ENCODE results near the gene FOXN3.

Gene FOXN3, protein sequence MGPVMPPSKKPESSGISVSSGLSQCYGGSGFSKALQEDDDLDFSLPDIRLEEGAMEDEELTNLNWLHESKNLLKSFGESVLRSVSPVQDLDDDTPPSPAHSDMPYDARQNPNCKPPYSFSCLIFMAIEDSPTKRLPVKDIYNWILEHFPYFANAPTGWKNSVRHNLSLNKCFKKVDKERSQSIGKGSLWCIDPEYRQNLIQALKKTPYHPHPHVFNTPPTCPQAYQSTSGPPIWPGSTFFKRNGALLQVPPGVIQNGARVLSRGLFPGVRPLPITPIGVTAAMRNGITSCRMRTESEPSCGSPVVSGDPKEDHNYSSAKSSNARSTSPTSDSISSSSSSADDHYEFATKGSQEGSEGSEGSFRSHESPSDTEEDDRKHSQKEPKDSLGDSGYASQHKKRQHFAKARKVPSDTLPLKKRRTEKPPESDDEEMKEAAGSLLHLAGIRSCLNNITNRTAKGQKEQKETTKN

DNA sequence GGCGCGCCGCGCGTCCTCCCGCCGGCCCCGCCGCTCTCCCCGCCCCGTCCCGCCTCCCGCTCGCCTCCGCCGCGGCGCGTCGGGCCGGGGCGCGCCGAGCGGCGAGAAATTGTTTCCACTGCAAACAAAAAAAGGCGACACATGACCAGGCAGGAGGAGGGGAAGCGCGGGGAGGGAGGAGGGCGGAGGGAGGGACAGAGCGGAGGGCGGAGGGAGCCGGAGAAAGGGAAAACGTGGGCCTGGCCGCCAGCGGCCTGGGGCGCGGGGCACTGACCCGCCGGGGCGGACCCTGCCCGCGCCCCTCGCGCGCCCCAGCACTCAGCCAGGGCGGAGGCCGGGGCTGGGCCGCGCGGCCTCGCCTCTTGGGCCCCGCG, at the start of gene FOXN3:
Gene FOXN3 (minus strand): TSS at position 143 of the 374 bp plus-strand sequence. CDS start 4,757 bp downstream, outside the sequence.
- DNase-seq: peak; percentile 75 to 78

DNA sequence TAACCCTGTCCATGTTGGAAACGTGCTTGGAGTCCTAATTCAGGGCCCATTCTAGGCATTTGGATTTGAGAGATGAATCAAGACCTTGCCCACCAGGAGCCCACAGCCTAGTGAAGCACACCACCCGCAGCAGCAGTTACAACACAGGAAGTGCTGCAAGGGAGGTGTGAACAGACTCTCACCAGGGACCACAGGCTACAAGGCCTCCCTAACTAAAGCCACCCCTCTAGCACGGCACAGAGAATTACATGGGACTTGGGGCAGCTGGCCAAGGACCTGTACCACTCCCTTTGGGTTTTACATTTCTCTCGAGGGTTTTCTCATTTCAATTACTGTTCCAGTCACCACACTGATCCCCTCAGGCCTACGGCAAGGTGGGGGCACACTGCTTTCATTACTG, 49.5 kb upstream of the FOXN3 start:
- no peak for DNase-seq

DNA sequence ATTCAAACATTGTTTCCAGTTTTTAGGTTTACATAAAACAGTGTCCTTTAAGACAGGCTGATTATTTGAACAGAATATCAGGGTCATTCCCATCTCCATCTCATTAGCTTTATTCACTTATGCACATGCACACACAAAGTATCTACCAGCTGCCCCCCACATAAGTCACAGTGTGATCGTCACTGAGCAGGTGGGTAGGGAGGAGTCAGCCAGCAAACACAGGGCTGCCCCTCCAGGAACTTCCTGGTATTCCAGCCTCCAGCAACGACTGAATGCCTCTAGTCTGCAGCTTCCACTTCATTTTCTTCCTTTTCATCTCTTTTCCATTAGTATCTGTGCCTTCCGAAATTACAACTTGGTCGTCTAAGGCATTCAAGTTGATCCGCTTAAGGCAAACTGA, 48.8 kb upstream of the FOXN3 start:
- DNase-seq: no peak

DNA sequence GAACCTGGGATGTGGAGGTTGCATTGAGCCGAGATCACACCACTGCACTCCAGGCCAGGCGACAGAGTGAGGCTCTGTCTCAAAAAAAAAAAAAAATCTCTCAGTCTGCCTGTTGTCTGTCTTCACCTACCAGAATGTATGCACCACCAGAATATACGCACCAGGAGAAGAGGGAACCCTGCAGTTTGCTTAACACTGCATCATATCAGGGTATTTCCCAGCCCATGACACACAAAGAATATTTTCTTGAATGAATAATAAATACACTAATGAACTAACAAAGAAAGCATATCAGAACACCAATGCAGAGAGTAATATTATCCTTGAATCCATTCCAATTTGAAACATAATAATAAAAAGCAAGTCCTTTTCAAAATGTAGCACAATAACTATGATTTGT, 44.2 kb upstream of the FOXN3 start:
- no peak for DNase-seq

DNA sequence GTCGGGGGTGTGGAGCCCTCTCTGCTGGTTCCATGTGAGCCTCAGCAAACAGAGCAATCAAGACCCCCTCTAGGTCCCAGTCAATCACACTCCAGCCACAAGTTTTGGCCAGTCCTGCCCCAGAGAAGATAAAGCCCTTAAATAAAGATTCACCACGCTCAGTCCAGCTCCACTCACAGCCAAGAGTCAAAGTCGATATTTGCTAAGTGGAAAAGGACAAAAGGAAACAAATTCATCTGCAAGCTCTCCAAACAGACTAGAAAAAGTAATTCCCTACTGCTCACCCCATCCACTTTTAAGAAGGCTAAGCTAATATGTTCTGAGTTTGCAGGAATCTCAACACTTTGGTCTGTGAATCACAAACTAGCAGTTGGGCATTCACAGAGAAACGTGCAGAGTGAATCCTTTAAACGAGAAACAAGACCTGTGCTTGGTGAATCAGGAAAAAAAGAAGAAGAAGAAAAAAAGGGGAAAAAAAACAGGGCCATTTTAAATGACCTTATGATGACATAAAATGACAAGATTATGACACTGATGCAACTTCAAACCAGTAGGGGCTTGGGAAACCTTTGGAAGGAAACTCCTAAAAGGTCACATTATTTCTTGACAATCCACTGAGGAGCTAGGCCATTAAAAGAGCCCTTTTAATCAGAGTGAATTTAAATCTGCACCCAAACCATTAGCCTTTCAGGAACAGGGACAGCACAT, 41.8 kb upstream of the FOXN3 start:
- no peak for DNase-seq

DNA sequence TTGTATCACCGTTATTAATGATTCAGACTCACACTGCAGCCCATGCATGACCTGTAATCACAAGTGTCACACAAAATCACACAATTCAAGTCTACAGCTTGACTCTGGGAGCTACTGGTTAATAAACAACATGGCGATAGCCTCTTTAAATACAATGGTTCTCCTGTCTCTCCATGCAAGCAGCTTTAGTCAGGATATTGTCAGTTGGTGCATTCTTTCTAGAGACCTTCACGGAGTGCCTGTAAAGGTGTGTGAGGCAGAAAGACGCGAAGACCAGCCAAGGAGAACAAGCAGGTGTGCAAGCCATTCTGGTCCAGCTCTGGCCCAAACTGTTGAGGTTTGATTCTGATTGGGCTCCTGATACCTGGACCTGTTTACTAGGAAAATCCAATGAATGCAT, 40.0 kb upstream of the FOXN3 start:
- DNase-seq: no peak

DNA sequence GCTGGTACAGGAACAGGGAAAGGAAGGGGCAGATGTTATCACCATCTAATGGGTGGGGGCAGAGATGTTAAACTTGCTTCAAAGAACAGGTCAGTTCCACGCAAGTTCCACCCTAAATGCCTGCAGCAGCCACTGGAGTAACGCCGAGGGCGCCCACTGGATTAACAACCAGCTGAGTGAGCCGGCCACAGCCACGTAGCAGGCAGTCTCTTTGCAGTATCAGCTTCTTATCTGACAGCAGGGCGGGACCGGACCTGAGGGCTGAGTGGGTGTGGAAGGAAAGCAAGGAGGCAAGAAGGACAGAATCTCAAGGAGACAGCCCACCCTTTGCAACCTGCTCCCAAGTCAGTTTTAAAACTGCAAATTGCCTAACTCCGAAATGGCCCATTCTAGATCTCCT, 38.4 kb upstream of the FOXN3 start:
- DNase-seq: no peak

DNA sequence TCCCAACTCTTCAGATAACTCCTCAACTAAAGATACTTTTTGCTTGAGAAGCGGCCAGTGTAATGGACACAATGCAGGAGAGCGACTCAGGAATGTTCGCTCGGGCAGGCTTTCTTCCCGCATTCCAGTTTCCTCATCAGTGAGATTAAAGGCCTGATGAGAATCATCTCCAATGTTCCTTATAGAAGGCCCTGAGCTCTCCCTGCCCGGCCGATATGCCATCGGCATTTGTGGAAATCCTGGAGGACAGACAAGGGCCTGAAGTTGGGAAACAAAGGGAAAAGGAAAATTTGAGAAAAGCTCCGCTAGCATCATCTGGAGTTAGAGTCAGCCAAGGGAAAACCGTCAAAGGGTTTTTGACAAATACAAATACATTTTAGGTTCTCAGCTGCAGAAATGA, 38.0 kb upstream of the FOXN3 start:
- no peak for DNase-seq

DNA sequence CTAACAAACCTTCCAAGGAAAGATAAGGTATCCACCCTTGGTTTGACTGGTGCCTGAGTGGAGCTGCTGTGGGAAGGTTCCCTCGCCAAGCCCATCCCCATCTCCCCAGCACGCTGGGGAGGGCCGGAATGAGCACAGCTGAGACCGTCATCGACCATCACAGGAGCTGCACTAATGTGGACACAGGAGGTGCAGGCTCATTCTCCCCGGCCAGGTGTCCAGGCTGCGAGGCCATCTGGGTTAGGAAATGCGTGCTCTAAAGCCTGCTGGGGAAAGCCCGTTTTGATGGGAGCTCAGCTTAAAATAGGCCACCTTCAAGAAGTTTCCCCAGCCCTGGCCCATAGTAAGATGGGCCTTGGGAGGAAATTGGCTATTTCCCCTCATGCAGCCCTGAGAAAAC, 35.2 kb upstream of the FOXN3 start:
- DNase-seq: no peak

DNA sequence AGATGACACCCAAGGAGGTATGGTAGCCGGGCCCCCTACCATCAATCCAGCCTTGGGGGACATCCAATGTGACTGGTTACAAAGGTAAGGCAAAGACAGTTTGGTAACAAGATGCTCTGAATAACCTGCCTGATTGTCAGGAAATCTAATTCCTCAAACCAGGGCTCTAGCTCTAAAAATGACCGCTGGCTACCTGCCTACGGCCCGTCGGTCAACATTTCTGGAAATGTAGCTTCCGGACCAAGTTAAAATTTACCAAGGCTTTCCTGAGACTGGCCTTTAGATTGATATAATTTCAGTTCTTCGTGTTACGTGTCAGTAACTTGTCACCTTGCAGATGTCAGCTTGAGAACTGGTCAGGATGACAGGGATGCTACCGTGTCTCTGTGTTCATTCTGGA, 34.2 kb upstream of the FOXN3 start:
- no peak for DNase-seq

DNA sequence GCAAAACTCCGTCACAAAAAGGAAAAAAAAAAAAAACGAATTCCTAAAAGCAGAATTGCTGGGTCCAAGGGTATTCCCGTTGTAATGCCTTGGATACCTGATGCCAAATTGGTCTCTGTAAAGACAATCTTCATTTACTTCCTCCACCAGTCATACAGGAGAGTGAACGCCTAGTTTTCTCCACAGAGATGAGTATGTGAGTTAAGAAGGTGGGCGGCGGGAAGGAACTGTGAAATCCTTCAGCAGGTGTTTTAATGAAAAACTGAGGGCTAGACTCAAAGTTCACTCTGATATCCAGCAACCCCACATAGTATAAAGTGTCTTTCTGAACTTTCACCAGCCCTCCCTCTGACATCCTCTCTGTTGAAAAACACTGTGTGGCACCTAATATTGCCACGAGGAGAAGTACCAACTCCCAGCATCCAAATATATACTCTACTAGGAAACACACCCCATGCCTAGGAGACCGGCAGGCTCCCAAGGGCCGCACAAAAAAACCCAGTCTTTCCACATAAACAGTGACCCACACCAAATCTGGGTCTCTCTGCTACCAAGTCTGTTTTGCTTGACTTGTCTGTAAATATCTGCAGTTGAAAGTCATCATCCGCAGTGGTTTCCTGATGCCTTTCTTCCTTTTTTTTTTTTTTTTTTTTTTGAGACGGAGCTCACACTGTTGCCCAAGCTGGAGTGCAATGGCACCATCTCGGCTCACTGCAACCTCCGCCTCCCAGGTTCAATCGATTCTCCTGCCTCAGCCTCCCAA, 30.3 kb upstream of the FOXN3 start:
- DNase-seq: no peak

DNA sequence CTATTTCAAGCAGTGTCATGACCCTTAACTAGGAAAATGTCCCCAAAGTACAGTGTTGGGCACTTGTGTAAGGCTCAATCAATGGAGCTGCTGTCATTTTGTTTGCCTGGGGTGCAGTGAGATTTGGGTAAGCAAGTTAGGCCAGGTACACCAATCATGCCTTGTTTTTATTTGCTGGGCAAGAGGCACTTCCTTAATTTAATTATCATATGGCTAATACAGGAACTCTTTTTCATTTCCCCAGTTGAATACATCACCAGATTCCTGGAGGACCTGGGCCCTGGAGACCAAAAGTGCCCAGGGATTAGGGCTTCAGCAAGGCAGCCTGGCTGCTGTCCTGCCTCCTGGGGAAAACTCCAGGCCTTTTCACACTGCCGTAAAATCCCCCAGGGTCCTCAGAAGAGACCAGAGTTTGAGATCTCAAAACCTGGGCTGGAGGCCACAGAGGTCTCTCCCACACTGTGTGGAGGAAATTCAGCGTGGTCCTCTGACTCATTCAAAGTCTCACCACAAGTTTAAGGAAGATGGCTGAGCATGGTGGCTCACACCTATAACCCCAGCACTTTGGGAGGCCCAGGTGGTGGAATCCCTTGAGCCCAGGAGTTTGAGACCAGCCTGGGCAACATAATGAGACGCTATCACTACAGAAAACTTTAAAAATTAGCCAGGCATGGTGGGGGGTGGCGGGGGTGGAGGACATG, 28.4 kb upstream of the FOXN3 start:
- DNase-seq: peak; percentile 28 to 29

DNA sequence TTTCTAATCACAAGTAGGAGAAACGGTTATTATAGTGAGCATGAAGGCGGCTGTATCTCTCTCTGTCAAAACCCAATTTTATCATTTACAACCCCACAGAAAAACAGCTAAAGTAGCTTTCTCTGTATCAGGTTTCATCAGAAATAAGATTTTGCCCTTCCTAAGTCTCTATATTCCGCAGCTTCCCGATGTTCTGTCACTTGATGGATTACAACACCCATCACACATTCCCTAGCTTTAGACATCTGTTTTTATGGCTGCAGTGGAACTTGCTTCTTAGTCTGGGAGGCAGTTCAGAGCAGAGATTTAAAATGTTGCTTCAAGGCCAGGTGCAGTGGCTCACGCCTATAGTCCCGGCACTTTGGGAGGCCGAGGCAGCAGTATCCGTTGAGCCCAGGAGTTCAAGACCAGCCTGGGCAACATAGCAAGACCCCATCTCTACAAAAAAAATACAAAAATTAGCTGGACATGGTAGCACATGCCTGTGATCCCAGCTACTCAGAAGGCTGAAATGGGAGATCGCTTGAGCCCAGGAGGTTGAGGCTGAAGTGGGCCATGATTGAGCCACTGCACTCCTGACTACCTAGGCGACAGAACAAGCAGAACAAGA, 27.6 kb upstream of the FOXN3 start:
- no peak for DNase-seq

DNA sequence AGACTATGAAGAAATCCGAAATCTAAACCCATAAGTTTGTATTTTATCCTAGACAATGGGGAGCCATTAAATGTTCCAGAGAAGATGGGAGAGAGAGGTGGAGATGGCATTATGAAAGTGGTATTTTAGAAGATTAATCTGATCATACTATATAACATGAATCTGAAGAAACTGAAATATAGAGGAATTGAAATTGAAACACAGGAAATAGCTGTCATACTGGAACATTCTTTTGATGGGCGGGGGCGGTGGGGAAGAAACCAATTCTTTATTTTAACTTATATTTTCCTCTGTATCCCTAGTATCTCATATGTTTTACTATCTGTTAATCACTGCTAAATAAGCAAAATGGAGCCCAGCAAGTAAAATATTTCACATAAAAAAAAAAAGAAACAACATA, 27.0 kb upstream of the FOXN3 start:
- peak in 1 of 2 donors; percentile 19 for DNase-seq

DNA sequence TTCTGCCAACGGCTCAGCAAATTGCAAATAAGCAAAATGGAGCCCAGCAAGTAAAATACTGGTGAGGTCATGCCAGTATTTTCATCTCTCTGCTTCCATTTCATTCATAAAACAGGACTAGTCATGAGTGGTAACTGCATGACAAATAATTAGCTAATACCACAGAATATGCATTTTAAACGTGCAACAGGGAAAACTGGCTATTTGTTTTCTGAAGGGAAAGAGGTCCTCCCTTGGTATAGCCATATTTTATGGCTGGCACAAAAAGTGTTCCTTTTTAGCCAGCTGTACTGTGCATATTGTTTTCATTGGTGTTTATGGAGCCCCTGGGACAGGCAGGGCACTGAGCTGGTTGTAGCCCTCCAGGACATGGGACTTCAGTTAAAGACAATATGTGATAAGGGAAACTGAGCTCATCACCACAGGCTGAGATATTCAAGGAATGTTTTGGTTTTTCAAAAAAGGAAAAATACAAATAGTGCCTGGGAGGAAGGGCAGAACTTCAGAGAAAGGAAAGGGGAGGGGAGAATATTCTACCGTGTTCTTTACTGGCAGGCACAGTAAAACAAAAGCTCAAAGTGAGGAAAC, 26.1 kb upstream of the FOXN3 start:
- no peak for DNase-seq

DNA sequence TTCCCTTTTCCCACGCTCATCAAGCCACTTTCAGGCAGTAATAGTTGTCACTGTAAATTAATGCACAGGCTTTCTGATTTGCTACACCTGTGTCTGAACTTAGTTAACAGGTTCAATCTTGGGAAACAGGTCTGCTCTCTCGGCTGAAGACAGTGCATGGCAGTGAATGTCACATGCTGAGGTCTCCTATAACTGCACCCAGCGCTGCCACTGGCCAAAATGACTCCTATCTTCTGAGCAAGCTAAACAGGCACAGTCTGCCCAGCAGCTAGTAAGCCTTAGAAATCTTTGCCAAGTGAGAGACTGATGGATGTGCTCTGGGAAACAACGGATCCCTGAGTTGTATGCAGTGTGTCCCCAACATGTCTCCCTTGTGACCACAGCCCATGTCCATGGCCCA, 25.2 kb upstream of the FOXN3 start:
- DNase-seq: no peak

DNA sequence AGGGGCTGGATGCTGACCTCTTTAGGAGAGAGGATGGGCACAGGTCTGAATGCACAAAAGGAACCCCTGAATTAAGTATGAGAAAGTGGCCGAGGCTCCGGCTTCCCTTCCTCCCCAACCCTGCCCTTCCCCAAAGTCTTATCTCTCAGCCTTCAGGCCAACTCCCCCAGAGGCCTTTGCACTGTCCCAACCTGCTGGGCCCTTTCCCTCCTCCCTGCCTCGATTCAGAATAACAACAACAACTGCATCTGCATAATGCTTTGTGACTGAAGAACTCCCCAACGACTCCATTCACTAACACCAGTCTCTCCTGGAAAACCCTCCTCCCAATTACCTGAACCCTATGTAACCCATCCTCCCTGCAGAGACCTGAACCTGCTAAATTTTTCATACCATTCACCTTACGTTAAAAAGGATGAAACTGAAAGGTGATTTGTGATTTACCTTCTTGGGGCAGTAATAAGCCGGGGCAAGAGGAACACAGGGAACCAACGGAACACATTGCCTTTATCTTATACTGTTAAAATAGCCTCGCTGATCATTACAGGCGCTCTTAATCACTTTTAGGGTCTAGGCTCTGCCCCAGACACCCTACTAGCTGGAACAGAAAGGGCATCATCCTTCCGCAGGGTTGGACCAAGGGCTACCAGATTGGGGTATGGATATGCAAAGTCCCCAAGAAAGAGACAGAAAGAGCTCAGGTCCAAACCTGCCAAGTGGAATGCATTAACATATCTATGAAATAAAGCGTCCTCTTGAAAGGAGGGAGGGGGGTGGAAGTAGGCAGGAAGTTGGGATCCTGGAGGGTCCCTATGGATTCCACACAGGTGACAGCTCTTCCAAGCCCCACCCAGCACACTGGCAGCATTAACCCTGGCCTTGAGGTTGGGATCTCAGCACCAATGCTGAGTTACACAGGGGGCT, 24.2 kb upstream of the FOXN3 start:
- DNase-seq: no peak

DNA sequence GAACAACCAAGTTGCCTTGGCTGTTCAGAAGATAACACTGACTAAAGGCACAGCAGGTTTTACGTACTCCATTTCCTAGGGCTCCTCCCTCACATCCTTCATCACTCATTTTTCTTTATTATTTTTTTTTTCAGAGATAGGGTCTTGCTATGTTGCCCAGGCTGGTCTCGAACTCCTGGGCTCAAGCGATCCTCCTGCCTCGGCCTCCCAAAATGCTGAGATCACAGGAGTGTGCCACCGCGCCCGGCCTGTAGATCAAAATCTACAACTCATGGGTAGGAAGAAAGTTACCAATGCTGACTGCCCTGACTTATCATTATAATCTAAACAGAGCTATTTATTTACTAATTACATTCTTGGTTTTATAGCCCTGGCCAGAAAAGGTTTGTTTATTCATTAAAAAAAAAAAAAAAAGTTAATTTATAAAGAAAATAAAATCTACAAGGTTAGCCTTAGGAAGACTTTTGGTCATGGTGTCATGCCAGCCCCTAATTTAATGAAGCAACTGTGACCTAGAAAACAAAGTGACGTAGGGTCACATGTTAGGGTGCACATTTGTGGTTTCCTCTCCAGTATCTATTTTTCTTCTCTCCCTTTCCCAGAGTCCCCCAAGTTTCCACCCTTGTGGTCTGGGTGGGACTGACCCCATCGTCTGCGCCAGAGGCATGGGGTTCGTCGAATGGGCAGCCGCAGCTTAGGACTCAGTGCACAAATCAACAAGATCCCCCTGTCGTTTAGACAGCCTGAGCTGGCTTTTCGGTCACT, 19.0 kb upstream of the FOXN3 start:
- no peak for DNase-seq

DNA sequence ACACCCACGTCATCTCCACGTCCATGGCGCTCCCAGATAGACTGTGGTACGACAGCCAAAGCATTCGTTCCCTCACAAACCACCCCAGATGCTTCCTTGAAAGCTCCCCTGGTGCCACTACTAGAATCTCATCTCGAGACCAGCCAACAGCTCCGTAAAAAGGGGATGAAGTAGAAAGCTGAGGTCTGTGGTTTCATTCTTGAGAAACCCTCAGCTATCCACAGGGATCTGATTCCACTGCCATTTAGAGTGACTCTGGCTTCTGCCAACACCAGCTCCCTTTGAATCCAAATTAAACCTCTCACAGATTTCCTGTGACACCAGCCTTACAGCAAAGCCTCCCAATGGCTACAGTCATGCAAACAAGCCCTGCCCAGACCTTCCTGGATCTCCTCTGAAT, 18.5 kb upstream of the FOXN3 start:
- no peak for DNase-seq

DNA sequence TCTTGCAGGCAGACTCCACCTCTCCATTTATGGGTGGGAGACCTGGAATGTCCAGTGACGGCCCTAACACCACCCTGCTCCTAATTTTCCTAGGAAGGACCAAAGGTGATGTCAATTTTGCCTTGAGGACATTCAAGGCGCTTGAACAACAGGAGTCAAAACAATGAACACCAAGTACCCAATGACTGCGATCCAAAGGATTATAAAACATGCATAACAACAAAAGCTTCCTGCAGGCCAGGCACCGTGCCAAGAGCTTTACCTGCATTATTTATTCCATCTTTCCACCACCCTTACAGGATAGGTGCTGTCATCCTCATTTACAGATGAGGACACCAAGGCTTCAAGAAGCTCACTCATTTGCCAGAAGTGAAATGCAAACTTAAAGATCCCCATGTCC, 15.2 kb upstream of the FOXN3 start:
- DNase-seq: no peak

Data from stimulated activated CD4-positive, alpha-beta T cell treated with anti-CD3 and anti-CD28 coated beads, Interleukin-2, amount 100 ng/mL, for 48 hours (primary cell).